Endothelial cell (in vitro differentiated cells): ENCODE data around the gene HTR1D. TPM values are rescaled to one million over a fixed set of nuclear protein-coding genes. Genes with fewer than 3 reads are reported as not detected.

Experiments used
- DNase-seq: peaks from one replicate; pipeline ENCODE4 v3.0.0; 2021; ENCODE audit warnings: low spot score
- H3K27ac Mint-ChIP-seq: one replicate; pipeline ENCODE4 v1.8.0; 2021; ENCODE audit warnings: mixed read lengths, inconsistent platforms; ENCODE audit not compliant: unreplicated experiment
- H3K27me3 Mint-ChIP-seq: one replicate; pipeline ENCODE4 v1.8.0; 2021; ENCODE audit warnings: mild to moderate bottlenecking, moderate library complexity, mixed read lengths, inconsistent platforms; ENCODE audit not compliant: unreplicated experiment
- H3K36me3 Mint-ChIP-seq: one replicate; pipeline ENCODE4 v1.8.0; 2021; ENCODE audit warnings: mild to moderate bottlenecking, low read depth, mixed read lengths, inconsistent platforms; ENCODE audit not compliant: unreplicated experiment
- H3K4me1 Mint-ChIP-seq: one replicate; pipeline ENCODE4 v1.8.0; 2021; ENCODE audit warnings: mild to moderate bottlenecking, mixed read lengths, inconsistent platforms; ENCODE audit not compliant: unreplicated experiment
- H3K4me3 Mint-ChIP-seq: one replicate; pipeline ENCODE4 v1.8.0; 2021; ENCODE audit warnings: mild to moderate bottlenecking, mixed read lengths, inconsistent platforms; ENCODE audit not compliant: unreplicated experiment
- H3K9me3 Mint-ChIP-seq: one replicate; pipeline ENCODE4 v1.8.0; 2021; ENCODE audit warnings: mixed read lengths, inconsistent platforms; ENCODE audit not compliant: unreplicated experiment
- total RNA-seq: library from RNA; stranded (reverse); fragmentation: NEBNext Ultra II Directional; extraction: Animal tissue kit (Norgen Biotek cat#: 25700); gene quantifications from one replicate; pipeline ENCODE4 v1.2.1, GENCODE V29; 2021; ENCODE audit not compliant: unreplicated experiment
- TF ChIP-seq, protein P1 (sequence below): fragments of 200-600 bp; sonication (generic); IDR thresholded peaks from one replicate; pipeline ENCODE4 v1.5.0; 2021; ENCODE audit warnings: antibody characterized with exemption; ENCODE audit not compliant: unreplicated experiment

The HTR1D gene
- total RNA-seq, 1 donor from 2014 or later: 0.54 TPM

DNA sequence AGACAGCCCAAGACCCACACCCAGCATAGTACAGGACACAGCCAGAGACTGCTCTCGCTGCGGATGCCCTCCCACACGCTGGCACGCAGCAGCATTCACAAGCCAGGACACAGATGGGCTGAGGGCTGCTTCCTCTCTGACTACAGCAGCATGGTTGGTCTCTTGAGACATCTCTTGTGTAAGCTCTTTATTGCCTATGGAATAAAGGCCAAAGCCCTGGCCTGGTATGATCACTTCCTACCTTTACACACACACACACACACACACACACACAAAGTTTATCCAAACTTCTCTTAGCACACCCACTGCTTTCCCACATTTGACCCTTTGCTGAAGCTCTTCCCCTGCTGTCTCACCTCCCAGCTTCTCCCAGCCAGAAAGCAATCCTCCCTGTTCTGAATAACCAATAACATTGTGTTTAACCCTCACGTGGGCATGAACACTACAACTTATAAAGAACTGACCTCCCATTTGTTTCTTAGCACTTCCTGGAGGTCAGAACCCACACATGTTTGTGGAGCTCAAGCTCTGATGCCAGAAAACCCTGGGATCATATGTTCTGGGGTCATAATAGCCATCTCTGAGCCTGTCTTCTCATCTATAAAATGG, 47.5 kb downstream of the HTR1D start:
- Mint-ChIP-seq H3K36me3 (no peaks in the 10 kb centered on the region), H3K4me1 (peaks cover 32% of the 10 kb centered on the region), H3K27ac (peak overlapping the region; percentile 30), H3K4me3 (peak overlapping the region; percentile 100), H3K27me3 (peaks cover 10% of the 10 kb centered on the region), H3K9me3 (no peaks in the 10 kb centered on the region)
- peak; percentile 27 for DNase-seq
- TF ChIP-seq, protein P1, sequence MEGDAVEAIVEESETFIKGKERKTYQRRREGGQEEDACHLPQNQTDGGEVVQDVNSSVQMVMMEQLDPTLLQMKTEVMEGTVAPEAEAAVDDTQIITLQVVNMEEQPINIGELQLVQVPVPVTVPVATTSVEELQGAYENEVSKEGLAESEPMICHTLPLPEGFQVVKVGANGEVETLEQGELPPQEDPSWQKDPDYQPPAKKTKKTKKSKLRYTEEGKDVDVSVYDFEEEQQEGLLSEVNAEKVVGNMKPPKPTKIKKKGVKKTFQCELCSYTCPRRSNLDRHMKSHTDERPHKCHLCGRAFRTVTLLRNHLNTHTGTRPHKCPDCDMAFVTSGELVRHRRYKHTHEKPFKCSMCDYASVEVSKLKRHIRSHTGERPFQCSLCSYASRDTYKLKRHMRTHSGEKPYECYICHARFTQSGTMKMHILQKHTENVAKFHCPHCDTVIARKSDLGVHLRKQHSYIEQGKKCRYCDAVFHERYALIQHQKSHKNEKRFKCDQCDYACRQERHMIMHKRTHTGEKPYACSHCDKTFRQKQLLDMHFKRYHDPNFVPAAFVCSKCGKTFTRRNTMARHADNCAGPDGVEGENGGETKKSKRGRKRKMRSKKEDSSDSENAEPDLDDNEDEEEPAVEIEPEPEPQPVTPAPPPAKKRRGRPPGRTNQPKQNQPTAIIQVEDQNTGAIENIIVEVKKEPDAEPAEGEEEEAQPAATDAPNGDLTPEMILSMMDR: no peak

DNA sequence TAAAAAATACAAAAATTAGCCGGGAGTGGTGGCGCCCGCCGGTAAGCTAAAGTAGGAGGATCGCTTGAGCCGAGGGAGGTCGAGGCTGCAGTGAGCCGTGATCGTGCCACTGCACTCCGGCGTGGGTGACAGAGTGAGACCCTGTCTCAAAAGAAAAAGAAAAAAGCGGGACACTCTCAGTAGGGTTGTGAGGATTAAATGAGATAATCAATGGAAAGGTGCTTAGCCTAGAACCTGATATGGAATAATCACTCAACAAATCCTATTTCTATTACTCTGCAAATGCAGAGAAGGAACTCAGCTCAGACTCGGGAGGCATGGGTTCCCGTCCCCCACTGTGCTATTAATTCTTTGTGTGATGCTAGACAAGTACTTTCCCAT, 48.1 kb downstream of the HTR1D start:
- peaks cover 36% of the 10 kb centered on the region for H3K4me1 Mint-ChIP-seq
- H3K4me3 Mint-ChIP-seq: peak overlapping the region; percentile 100
- no peak for DNase-seq
- TF ChIP-seq, protein P1: no peak
- H3K27me3 Mint-ChIP-seq: peaks cover 10% of the 10 kb centered on the region
- H3K9me3 Mint-ChIP-seq: no peaks in the 10 kb centered on the region
- H3K36me3 Mint-ChIP-seq: no peaks in the 10 kb centered on the region
- peak overlapping the region; percentile 30 for H3K27ac Mint-ChIP-seq

DNA sequence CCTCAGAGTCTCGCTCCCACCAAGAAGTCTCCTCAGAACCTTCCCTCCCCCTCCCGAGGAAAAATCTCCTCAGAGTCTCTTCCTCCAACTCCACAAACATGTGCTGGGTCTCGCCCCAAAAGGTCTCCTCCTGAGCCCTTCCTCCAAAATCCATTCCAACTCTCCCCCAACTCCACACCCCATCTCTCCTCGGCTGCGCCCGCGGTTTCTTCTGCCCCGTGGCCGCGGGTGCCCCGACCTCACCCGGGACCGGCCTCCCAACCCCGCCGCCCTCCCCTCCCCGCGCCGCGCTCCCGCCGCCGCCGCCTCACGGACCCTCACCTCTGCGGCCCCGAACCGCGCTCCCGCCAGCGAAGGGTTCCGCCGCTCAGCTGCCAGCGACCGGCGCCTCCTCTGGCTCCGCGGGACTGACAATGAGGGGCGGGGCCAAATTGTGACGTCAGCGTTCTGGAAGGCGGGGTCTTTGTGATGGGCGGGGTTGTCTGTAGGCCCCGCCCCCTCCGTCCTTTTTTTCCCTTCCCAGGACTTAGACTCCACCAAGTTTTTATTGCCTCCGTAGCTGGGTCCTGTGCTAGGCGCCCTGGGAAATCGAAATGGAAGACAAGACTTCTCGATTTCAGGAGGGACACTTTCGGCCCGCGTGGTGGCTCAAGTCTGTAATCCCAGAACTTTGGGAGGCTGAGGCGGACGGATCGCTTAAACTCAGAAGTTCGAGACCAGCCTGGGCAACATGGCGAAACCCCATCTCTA, 48.7 kb downstream of the HTR1D start, which contains the start of gene LUZP1:
TSS of gene LUZP1 (minus strand) at position 412 of the 750 bp plus-strand sequence.
- peak; percentile 90 for DNase-seq
- Mint-ChIP-seq H3K9me3 (no peaks in the 10 kb centered on the region), H3K36me3 (no peaks in the 10 kb centered on the region), H3K27me3 (peaks cover 10% of the 10 kb centered on the region), H3K27ac (peak within 1 kb of the TSS; percentile 99), H3K4me1 (peaks cover 41% of the 10 kb centered on the region), H3K4me3 (peak within 1 kb of the TSS; percentile 100)
- TF ChIP-seq, protein P1: no peak

DNA sequence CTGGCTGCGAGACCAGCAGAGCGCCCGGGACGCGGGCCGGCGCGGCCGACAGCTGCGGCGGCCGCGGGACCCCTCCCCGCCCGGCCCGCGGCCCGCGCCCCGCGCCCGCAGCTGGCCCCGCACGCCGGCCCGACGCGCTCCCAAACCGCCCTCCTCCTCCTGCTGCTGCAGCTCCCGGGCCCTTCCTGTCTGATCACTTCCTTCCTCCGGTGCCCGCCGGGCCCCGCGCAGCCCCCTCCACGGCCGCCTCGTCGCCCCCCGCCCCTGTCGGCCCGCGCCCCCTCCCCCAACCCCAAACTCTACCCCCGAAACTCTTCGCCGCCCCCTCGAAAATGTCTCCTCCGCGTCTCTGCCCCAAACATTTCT, 49.2 kb downstream of the HTR1D start:
- Mint-ChIP-seq H3K4me1 (peaks cover 43% of the 10 kb centered on the region), H3K27me3 (peaks cover 10% of the 10 kb centered on the region), H3K27ac (peak overlapping the region; percentile 99), H3K36me3 (no peaks in the 10 kb centered on the region), H3K9me3 (no peaks in the 10 kb centered on the region), H3K4me3 (peak overlapping the region; percentile 100)
- TF ChIP-seq, protein P1: no peak
- peak; percentile 47 for DNase-seq

DNA sequence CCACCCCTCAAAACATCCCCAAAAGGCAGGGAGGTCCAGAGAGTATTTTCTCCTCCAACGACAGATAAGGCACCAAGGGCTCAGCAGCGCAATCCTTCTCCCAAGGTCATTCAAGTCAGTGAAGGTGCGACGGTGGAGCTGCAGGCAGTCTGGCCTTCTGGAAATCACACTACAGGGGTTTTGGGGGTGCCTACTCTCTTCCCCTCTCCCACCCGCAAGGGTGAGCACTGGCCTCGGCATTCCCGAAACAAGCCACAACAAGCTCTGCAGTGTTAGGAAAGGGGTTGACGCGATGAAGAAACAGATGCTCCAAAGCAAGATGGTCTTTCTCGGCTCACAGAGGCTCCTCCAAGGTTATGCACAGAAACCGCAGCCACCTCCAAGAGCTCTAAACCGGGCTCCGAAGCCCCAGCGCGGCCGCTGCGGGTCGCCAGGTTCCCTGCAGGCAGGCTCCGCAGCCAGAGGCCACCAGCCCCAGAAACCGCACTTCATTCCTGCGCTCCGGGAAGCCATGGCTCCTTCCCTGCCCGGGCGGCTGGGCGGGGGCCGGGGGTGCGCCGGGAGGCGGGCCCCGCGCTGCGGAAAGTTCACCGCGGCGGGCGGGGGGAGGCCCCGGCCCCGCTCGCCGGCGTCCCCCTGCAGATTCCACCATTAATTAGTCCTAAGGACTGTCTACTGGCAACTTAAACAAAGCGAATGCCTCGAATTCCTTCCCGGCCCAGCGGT, 49.8 kb downstream of the HTR1D start:
- Mint-ChIP-seq H3K4me3 (peak overlapping the region; percentile 100), H3K9me3 (no peaks in the 10 kb centered on the region), H3K27me3 (peaks cover 10% of the 10 kb centered on the region), H3K4me1 (peaks cover 46% of the 10 kb centered on the region), H3K36me3 (no peaks in the 10 kb centered on the region), H3K27ac (peak overlapping the region; percentile 70)
- peak; percentile 45 for DNase-seq
- TF ChIP-seq, protein P1: no peak
